CD14-positive monocyte (primary cell): ENCODE measurements around the gene KIZ. TPM values are rescaled to one million over a fixed set of nuclear protein-coding genes. Genes with fewer than 3 reads are reported as not detected.
A peak's percentile ranks its signal among the peaks of the same experiment; 100 is the strongest.

Source experiments
- DNase-seq, 3 donors: peaks; one replicate each; pipeline ENCODE4 v3.0.0-alpha.2; 2011 to 2022
- H2AFZ ChIP-seq: 2 replicates; pipeline ENCODE4 v1.6.0; 2012; ENCODE audit warnings: mild to moderate bottlenecking, low read depth, low read length, inconsistent platforms; ENCODE audit not compliant: insufficient read depth, poor library complexity, severe bottlenecking
- H3K27ac ChIP-seq, 2 donors: 1 replicate in 1 of 2; 2 replicates in 1 of 2; pipeline ENCODE4 v1.5.1; 2012 to 2013; ENCODE audit warnings: low read length in 2 of 2, control low read depth in 1 of 2, inconsistent platforms in 1 of 2, low read depth in 1 of 2, mild to moderate bottlenecking in 1 of 2
- H3K27me3 ChIP-seq, 2 donors: one replicate each; pipeline versions ENCODE4 v1.6.0 to v1.6.1; 2011 to 2013; ENCODE audit warnings: low read length in 2 of 2; ENCODE audit not compliant: control insufficient read depth in 2 of 2, insufficient read depth in 2 of 2
- H3K36me3 ChIP-seq, 2 donors: replicated peaks in 1 of 2; 1 replicate in 1 of 2; 2 replicates in 1 of 2; pipeline versions ENCODE4 v1.5.1 to v1.6.1; 2012 to 2013; ENCODE audit warnings: low read length in 2 of 2, control low read depth in 1 of 2, inconsistent platforms in 1 of 2, mild to moderate bottlenecking in 1 of 2; ENCODE audit not compliant: insufficient read depth in 2 of 2, control insufficient read depth in 1 of 2
- H3K4me1 ChIP-seq, 2 donors: 1 replicate in 1 of 2; 2 replicates in 1 of 2; pipeline versions ENCODE4 v1.5.1 to v1.6.1; 2012 to 2013; ENCODE audit warnings: low read length in 2 of 2, control low read depth in 1 of 2, inconsistent platforms in 1 of 2, mild to moderate bottlenecking in 1 of 2, moderate library complexity in 1 of 2; ENCODE audit not compliant: insufficient read depth in 2 of 2, control insufficient read depth in 1 of 2
- H3K4me2 ChIP-seq: replicated peaks from 2 replicates; pipeline ENCODE3; 2012; ENCODE audit warnings: low read length, moderate library complexity, mild to moderate bottlenecking; ENCODE audit not compliant: poor library complexity, severe bottlenecking; ENCODE audit errors: extremely low read depth
- H3K4me3 ChIP-seq, 3 experiments: fragments of 200-600 bp in 1 of 3; sonication (generic) in 1 of 3; replicated peaks in 1 of 3; 1 replicate in 2 of 3; 2 replicates in 1 of 3; pipeline ENCODE4 v1.5.1; 2011 to 2013; ENCODE audit warnings: low read length in 3 of 3, mild to moderate bottlenecking in 3 of 3, control low read depth in 2 of 3, low read depth in 2 of 3, inconsistent platforms in 1 of 3, moderate library complexity in 1 of 3
- H3K79me2 ChIP-seq: 2 replicates; pipeline ENCODE4 v1.6.0; 2012; ENCODE audit warnings: mild to moderate bottlenecking, control low read depth, inconsistent platforms, low read length, moderate library complexity; ENCODE audit not compliant: insufficient read depth
- H3K9ac ChIP-seq: 2 replicates; pipeline ENCODE4 v1.6.0; 2017; ENCODE audit warnings: low read length, mild to moderate bottlenecking; ENCODE audit not compliant: insufficient read depth, poor library complexity, severe bottlenecking
- H3K9me3 ChIP-seq, 2 donors: replicated peaks in 1 of 2; 1 replicate in 1 of 2; 2 replicates in 1 of 2; pipeline versions ENCODE4 v1.5.1 to v1.6.1; 2012 to 2013; ENCODE audit warnings: low read length in 2 of 2, control low read depth in 1 of 2; ENCODE audit not compliant: control insufficient read depth in 1 of 2, insufficient read depth in 1 of 2
- H4K20me1 ChIP-seq: 2 replicates; pipeline ENCODE4 v1.6.0; 2012; ENCODE audit warnings: mild to moderate bottlenecking, low read length, control low read depth, moderate library complexity; ENCODE audit not compliant: insufficient read depth
- H3K27ac Mint-ChIP-seq, 7 donors: one replicate each; pipeline ENCODE4 v1.8.0; 2020; ENCODE audit warnings: mild to moderate bottlenecking in 7 of 7, mixed read lengths in 7 of 7, moderate library complexity in 6 of 7, inconsistent platforms in 2 of 7
- H3K27me3 Mint-ChIP-seq, 3 donors: one replicate each; pipeline ENCODE4 v1.8.0; 2021 to 2022; ENCODE audit warnings: low read depth in 3 of 3, mild to moderate bottlenecking in 3 of 3, mixed read lengths in 3 of 3, moderate library complexity in 3 of 3, inconsistent platforms in 1 of 3
- H3K36me3 Mint-ChIP-seq, 2 donors: one replicate each; pipeline ENCODE4 v1.8.0; 2020; ENCODE audit warnings: mixed read lengths in 2 of 2, inconsistent platforms in 1 of 2, mild to moderate bottlenecking in 1 of 2
- H3K4me1 Mint-ChIP-seq: one replicate; pipeline ENCODE4 v1.8.0; 2020; ENCODE audit warnings: mild to moderate bottlenecking, mixed read lengths
- H3K4me3 Mint-ChIP-seq, 2 donors: one replicate each; pipeline ENCODE4 v1.8.0; 2020; ENCODE audit warnings: mild to moderate bottlenecking in 2 of 2, mixed read lengths in 2 of 2, moderate library complexity in 1 of 2
- H3K9me3 Mint-ChIP-seq, 7 donors: one replicate each; pipeline ENCODE4 v1.8.0; 2020 to 2022; ENCODE audit warnings: mixed read lengths in 7 of 7, mild to moderate bottlenecking in 6 of 7, moderate library complexity in 6 of 7, inconsistent platforms in 2 of 7
- CTCF ChIP-seq: fragments of 200-600 bp; IDR thresholded peaks from one replicate; pipeline ENCODE4 v1.8.0; 2022; ENCODE audit warnings: antibody characterized with exemption, mild to moderate bottlenecking
- WGBS: methylation state at CpG from one replicate; pipeline ENCODE4 v1.1.5; 2013; ENCODE audit warnings: missing lambda C conversion rate; ENCODE audit not compliant: insufficient coverage; 5-methylcytosine and 5-hydroxymethylcytosine counted together
- intact Hi-C, 2 donors: fragments of 100-400 bp; cut with micrococcal nuclease; formaldehyde crosslinking; loops; one replicate each; pipeline versions ENCODE4 v1.15.0 to v1.15.1; 2023
- polyA plus RNA-seq, 3 donors: library from polyadenylated mRNA; depleted of rRNA in 1 of 3; unstranded in 2 of 3; stranded (reverse) in 1 of 3; fragments of 300-500 nt in 2 of 3; fragments of >200 nt in 1 of 3; fragmentation: Illumina TruSeq in 2 of 3; gene quantifications; 1 replicate in 2 of 3; 2 replicates in 1 of 3; pipeline ENCODE4 v1.2.3, GENCODE V29; 2012 to 2021

The KIZ gene
- polyA plus RNA-seq, 3 donors: 7.2 to 13.2 (median 10.2) TPM

GRCh38 chr20:21124190-21124589 is 1.7 kb upstream of the KIZ start:
- peaks cover 0 to 8% (median 5%) of the 10 kb centered on the region in 7 donors for H3K9me3 Mint-ChIP-seq

More at GRCh38 chr20:21124190-21124589, 1.7 kb upstream of the KIZ start:
- peaks cover 16% of the 10 kb centered on the region in 2 donors for H3K4me1 ChIP-seq
- Mint-ChIP-seq H3K4me1 (peaks cover 14% of the 10 kb centered on the region), H3K27ac (no peak overlapping the region), H3K27me3 (peaks cover 9 to 16% (median 16%) of the 10 kb centered on the region in 3 donors), H3K36me3 (peaks cover 0 to 2% of the 10 kb centered on the region in 2 donors), H3K4me3 (peak overlapping the region in 1 of 2 donors; percentile 41)
- H3K27me3 ChIP-seq: peaks cover under 1 to 1% of the 10 kb centered on the region in 2 donors
- H2AFZ ChIP-seq: no peak overlapping the region
- TF ChIP-seq CTCF: no peak
- no peak overlapping the region for H3K4me2 ChIP-seq
- no peaks in the 10 kb centered on the region for H3K79me2 ChIP-seq
- DNase-seq: no peak
- no peak overlapping the region for H3K27ac ChIP-seq
- H3K36me3 ChIP-seq: no peaks in the 10 kb centered on the region
- 100% methylated on average over 1 of the region's 3 CpGs for WGBS
- intact Hi-C loops: loop anchor here (10.0 kb wide), 2 partner anchors 171 to 1069 kb away; partner anchors contain the start of genes CFAP61 (in 1 of the 2) and CRNKL1 (in 1 of the 2)
- H3K9ac ChIP-seq: no peak overlapping the region
- no peaks in the 10 kb centered on the region for H3K9me3 ChIP-seq
- no peak overlapping the region for H3K4me3 ChIP-seq
- no peaks in the 10 kb centered on the region for H4K20me1 ChIP-seq
